GM23338 (cell line): ENCODE measurements around the gene TMEM200A. TPM values are rescaled to one million over a fixed set of nuclear protein-coding genes. Genes with fewer than 3 reads are reported as not detected.

Experiments
- ATAC-seq: fragments of 200-7000 bp; cut with Tn5 transposase; 3 replicates; pipeline ENCODE4 v1.9.1; 2020
- DNase-seq: peaks from one replicate; pipeline ENCODE4 v3.0.0-alpha.2; 2015; ENCODE audit warnings: low spot score
- H2AFZ ChIP-seq: fragments of 200-600 bp; sonication (generic); 2 replicates; pipeline ENCODE4 v1.8.0; 2016; ENCODE audit warnings: antibody characterized with exemption, mild to moderate bottlenecking, moderate library complexity
- H3F3A ChIP-seq: fragments of 200-600 bp; sonication (generic); replicated peaks from 2 replicates; pipeline ENCODE4 v1.8.0; 2017; ENCODE audit warnings: antibody characterized with exemption, mixed run types, low read depth
- H3K27ac ChIP-seq: fragments of 200-600 bp; sonication (generic); 2 replicates; pipeline ENCODE4 v1.6.1; 2016; ENCODE audit warnings: low read depth
- H3K27me3 ChIP-seq: fragments of 200-600 bp; sonication (generic); 2 replicates; pipeline ENCODE4 v1.8.0; 2016; ENCODE audit warnings: mild to moderate bottlenecking, mixed run types, moderate library complexity; ENCODE audit not compliant: insufficient read depth
- H3K36me3 ChIP-seq: fragments of 200-600 bp; sonication (generic); 2 replicates; pipeline ENCODE4 v1.8.0; 2016; ENCODE audit warnings: mild to moderate bottlenecking; ENCODE audit not compliant: insufficient read depth
- H3K4me1 ChIP-seq: fragments of 200-600 bp; sonication (generic); 2 replicates; pipeline ENCODE4 v1.8.0; 2016; ENCODE audit warnings: mild to moderate bottlenecking, moderate library complexity; ENCODE audit not compliant: insufficient read depth
- H3K4me2 ChIP-seq: fragments of 200-600 bp; sonication (generic); 2 replicates; pipeline ENCODE4 v1.7.1; 2017; ENCODE audit warnings: mixed run types
- H3K4me3 ChIP-seq: fragments of 200-600 bp; sonication (generic); 2 replicates; pipeline ENCODE4 v1.6.1; 2016; ENCODE audit warnings: mixed run types
- H3K79me2 ChIP-seq: fragments of 200-600 bp; sonication (generic); replicated peaks from 2 replicates; pipeline ENCODE4 v1.8.0; 2017; ENCODE audit warnings: mild to moderate bottlenecking; ENCODE audit not compliant: insufficient read depth
- H3K9me2 ChIP-seq: fragments of 200-600 bp; sonication (generic); 2 replicates; pipeline ENCODE4 v1.8.0; 2017; ENCODE audit not compliant: insufficient read depth
- H4K20me1 ChIP-seq: fragments of 200-600 bp; sonication (generic); replicated peaks from 2 replicates; pipeline ENCODE4 v1.8.0; 2017; ENCODE audit warnings: mild to moderate bottlenecking; ENCODE audit not compliant: insufficient read depth
- H3K27ac Mint-ChIP-seq: 2 replicates; pipeline ENCODE4 v1.8.0; 2020; ENCODE audit warnings: inconsistent platforms, mild to moderate bottlenecking, moderate library complexity, mixed read lengths
- H3K27me3 Mint-ChIP-seq: 3 replicates; pipeline ENCODE4 v1.8.0; 2022; ENCODE audit warnings: low read depth, mild to moderate bottlenecking, moderate library complexity, mixed read lengths, inconsistent platforms; ENCODE audit not compliant: insufficient read depth, poor library complexity
- H3K36me3 Mint-ChIP-seq: 3 replicates; pipeline ENCODE4 v1.8.0; 2021; ENCODE audit warnings: low read depth, mild to moderate bottlenecking, inconsistent platforms, moderate library complexity, mixed read lengths
- H3K4me1 Mint-ChIP-seq: 3 replicates; pipeline ENCODE4 v1.8.0; 2020; ENCODE audit warnings: mild to moderate bottlenecking, inconsistent platforms, mixed read lengths
- H3K4me3 Mint-ChIP-seq: 3 replicates; pipeline ENCODE4 v1.8.0; 2021; ENCODE audit warnings: moderate library complexity, mild to moderate bottlenecking, inconsistent platforms, mixed read lengths
- H3K9me3 Mint-ChIP-seq: 3 replicates; pipeline ENCODE4 v1.8.0; 2020; ENCODE audit warnings: moderate library complexity, mild to moderate bottlenecking, inconsistent platforms, mixed read lengths
- CREB1 ChIP-seq: fragments of 250-450 bp; sonication (Bioruptor Pico); IDR thresholded peaks from 2 replicates; pipeline ENCODE4 v1.5.0; 2020; ENCODE audit warnings: low read depth, mild to moderate bottlenecking, moderate library complexity
- EZH2 ChIP-seq: fragments of 200-600 bp; sonication (generic); IDR thresholded peaks from one replicate; pipeline ENCODE4 v1.8.0; 2017; ENCODE audit warnings: antibody characterized with exemption, mild to moderate bottlenecking, low read depth; ENCODE audit not compliant: unreplicated experiment
- EZH2phosphoT487 ChIP-seq: fragments of 200-600 bp; sonication (generic); IDR thresholded peaks from one replicate; pipeline ENCODE4 v1.8.1; 2018; ENCODE audit warnings: antibody characterized with exemption; ENCODE audit not compliant: unreplicated experiment
- JUNB ChIP-seq: IDR thresholded peaks from one replicate; pipeline ENCODE4 v1.6.1; 2016; ENCODE audit warnings: antibody characterized with exemption; ENCODE audit not compliant: unreplicated experiment
- NANOG ChIP-seq: IDR thresholded peaks from 2 replicates; pipeline ENCODE4 v1.6.1; 2016; ENCODE audit warnings: antibody characterized with exemption, borderline replicate concordance
- POLR2AphosphoS5 ChIP-seq: IDR thresholded peaks from 2 replicates; pipeline ENCODE4 v1.6.1; 2016; ENCODE audit warnings: antibody characterized with exemption, low read depth
- STAT1 ChIP-seq: IDR thresholded peaks from one replicate; pipeline ENCODE4 v1.6.1; 2016; ENCODE audit warnings: antibody characterized with exemption; ENCODE audit not compliant: unreplicated experiment
- ZNF114 ChIP-seq: fragments of 250-450 bp; sonication (Bioruptor Pico); IDR thresholded peaks from 2 replicates; pipeline ENCODE4 v1.5.0; 2020; ENCODE audit warnings: mild to moderate bottlenecking, moderate library complexity
- polyA plus RNA-seq: library from polyadenylated mRNA; unstranded; fragments of >200 nt; fragmentation: Nextera tagmentation; extraction: Ambion mirVana; gene quantifications from 2 replicates; pipeline ENCODE4 v1.2.1, GENCODE V29; 2016
- total RNA-seq: library from RNA; depleted of rRNA; stranded (reverse); fragments of >200 nt; shearing (Covaris generic); gene quantifications from 2 replicates; pipeline ENCODE4 v1.2.3, GENCODE V29; 2014
- TF ChIP-seq, protein P1 (sequence below): IDR thresholded peaks from 2 replicates; pipeline ENCODE4 v1.6.1; 2016; ENCODE audit warnings: antibody characterized with exemption
- TF ChIP-seq, protein P2 (sequence below), 2 experiments: fragments of 200-600 bp in 1 of 2; sonication (generic) in 1 of 2; conservative IDR thresholded peaks; 2 replicates each; pipeline versions ENCODE4 v1.5.1 to v1.6.1; 2016 to 2017; ENCODE audit warnings: antibody characterized with exemption in 2 of 2, low read depth in 2 of 2, mild to moderate bottlenecking in 2 of 2, moderate library complexity in 1 of 2
- TF ChIP-seq, protein P3 (sequence below): IDR thresholded peaks from one replicate; pipeline ENCODE4 v1.6.1; 2018; ENCODE audit warnings: antibody characterized with exemption; ENCODE audit not compliant: unreplicated experiment

TMEM200A gene
- total and polyA plus RNA-seq, 2 experiments from 2014 or later = 7.1 to 22.7 TPM

DNA sequence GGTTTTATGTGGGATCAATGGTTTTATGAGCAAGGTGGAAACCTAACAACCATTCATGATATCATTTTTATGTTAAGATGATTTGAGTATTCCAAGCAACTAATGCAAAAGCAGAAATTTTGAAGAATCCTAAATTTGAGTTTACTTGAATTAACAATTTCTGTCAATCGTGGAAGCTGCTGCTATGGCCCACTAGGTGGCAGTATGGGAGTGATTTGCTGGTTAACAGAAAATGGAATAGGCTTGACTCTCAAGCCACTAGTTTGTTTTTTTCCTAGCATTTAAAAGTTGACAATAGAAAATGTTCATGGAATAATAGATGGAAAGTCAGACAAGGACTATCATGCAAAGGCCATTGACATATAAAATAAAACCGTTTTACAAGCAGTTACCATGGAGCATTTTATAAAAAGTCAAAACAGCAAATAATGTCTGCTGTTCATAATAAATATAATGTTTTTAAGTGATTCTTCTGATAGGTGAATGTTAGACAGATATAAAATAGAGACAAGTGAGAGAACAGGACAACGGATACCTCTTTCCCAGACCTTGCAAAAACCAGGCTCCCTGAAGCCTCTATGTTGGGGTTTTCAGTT, 43.0 kb upstream of the TMEM200A start:
- no peak overlapping the region for H3K4me2 ChIP-seq

DNA sequence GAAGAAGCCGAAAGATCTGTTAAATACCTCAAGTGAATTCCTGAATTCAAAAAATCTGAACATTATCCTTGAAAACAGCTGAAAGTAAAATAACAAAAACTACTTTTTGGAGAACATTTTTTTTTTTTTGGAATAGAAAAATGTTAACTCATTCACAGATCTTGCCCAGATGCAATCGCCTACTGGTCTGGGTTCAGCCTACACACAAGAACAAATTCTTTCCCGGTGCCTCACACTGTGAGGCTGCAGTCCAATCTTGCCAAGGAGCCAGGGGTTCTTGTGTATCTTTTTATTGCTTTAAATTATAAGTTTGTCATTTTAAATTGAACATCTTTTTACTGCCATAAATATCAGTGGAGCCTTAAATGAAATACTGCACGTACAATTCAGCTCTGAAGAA, 41.2 kb upstream of the TMEM200A start:
- no peak for ATAC-seq
- no peak overlapping the region for H2AFZ ChIP-seq
- no peak overlapping the region for H3K27ac ChIP-seq
- no peaks in the 10 kb centered on the region for H3F3A ChIP-seq
- no peak overlapping the region for H3K4me3 ChIP-seq
- Mint-ChIP-seq H3K9me3 (peaks cover 1% of the 10 kb centered on the region; the same call in 1 of the 3 replicates), H3K36me3 (no peaks in the 10 kb centered on the region), H3K27me3 (no peaks in the 10 kb centered on the region), H3K4me3 (no peak overlapping the region), H3K4me1 (no peaks in the 10 kb centered on the region), H3K27ac (no peak overlapping the region)
- H3K4me2 ChIP-seq = no peak overlapping the region
- H3K4me1 ChIP-seq = no peaks in the 10 kb centered on the region
- H3K9me2 ChIP-seq = no peaks in the 10 kb centered on the region
- no peaks in the 10 kb centered on the region for H3K27me3 ChIP-seq
- no peaks in the 10 kb centered on the region for H4K20me1 ChIP-seq
- no peaks in the 10 kb centered on the region for H3K79me2 ChIP-seq
- DNase-seq = no peak
- no peaks in the 10 kb centered on the region for H3K36me3 ChIP-seq
- no peak for TF ChIP-seq POLR2AphosphoS5
- TF ChIP-seq, protein P1, sequence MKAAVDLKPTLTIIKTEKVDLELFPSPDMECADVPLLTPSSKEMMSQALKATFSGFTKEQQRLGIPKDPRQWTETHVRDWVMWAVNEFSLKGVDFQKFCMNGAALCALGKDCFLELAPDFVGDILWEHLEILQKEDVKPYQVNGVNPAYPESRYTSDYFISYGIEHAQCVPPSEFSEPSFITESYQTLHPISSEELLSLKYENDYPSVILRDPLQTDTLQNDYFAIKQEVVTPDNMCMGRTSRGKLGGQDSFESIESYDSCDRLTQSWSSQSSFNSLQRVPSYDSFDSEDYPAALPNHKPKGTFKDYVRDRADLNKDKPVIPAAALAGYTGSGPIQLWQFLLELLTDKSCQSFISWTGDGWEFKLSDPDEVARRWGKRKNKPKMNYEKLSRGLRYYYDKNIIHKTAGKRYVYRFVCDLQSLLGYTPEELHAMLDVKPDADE = no peak
- TF ChIP-seq EZH2phosphoT487 = no peak
- no peak for TF ChIP-seq NANOG
- no peak for TF ChIP-seq JUNB
- no peak for TF ChIP-seq STAT1
- TF ChIP-seq ZNF114 (CRISPR knock-in tag) = no peak
- TF ChIP-seq CREB1 (CRISPR knock-in tag) = no peak
- TF ChIP-seq EZH2 = no peak
- TF ChIP-seq, protein P2, sequence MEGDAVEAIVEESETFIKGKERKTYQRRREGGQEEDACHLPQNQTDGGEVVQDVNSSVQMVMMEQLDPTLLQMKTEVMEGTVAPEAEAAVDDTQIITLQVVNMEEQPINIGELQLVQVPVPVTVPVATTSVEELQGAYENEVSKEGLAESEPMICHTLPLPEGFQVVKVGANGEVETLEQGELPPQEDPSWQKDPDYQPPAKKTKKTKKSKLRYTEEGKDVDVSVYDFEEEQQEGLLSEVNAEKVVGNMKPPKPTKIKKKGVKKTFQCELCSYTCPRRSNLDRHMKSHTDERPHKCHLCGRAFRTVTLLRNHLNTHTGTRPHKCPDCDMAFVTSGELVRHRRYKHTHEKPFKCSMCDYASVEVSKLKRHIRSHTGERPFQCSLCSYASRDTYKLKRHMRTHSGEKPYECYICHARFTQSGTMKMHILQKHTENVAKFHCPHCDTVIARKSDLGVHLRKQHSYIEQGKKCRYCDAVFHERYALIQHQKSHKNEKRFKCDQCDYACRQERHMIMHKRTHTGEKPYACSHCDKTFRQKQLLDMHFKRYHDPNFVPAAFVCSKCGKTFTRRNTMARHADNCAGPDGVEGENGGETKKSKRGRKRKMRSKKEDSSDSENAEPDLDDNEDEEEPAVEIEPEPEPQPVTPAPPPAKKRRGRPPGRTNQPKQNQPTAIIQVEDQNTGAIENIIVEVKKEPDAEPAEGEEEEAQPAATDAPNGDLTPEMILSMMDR (conservative IDR thresholded peaks at IDR 0.05; ENCODE audit: low read depth in 2 of 2) = no peak
- TF ChIP-seq, protein P3, sequence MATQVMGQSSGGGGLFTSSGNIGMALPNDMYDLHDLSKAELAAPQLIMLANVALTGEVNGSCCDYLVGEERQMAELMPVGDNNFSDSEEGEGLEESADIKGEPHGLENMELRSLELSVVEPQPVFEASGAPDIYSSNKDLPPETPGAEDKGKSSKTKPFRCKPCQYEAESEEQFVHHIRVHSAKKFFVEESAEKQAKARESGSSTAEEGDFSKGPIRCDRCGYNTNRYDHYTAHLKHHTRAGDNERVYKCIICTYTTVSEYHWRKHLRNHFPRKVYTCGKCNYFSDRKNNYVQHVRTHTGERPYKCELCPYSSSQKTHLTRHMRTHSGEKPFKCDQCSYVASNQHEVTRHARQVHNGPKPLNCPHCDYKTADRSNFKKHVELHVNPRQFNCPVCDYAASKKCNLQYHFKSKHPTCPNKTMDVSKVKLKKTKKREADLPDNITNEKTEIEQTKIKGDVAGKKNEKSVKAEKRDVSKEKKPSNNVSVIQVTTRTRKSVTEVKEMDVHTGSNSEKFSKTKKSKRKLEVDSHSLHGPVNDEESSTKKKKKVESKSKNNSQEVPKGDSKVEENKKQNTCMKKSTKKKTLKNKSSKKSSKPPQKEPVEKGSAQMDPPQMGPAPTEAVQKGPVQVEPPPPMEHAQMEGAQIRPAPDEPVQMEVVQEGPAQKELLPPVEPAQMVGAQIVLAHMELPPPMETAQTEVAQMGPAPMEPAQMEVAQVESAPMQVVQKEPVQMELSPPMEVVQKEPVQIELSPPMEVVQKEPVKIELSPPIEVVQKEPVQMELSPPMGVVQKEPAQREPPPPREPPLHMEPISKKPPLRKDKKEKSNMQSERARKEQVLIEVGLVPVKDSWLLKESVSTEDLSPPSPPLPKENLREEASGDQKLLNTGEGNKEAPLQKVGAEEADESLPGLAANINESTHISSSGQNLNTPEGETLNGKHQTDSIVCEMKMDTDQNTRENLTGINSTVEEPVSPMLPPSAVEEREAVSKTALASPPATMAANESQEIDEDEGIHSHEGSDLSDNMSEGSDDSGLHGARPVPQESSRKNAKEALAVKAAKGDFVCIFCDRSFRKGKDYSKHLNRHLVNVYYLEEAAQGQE = no peak

More for the DNA sequence above, 43.0 kb upstream of the TMEM200A start:
- Histone ChIP-seq H4K20me1 (no peaks in the 10 kb centered on the region), H3K4me3 (no peak overlapping the region), H3K36me3 (no peaks in the 10 kb centered on the region), H2AFZ (no peak overlapping the region), H3K79me2 (no peaks in the 10 kb centered on the region), H3K27ac (no peak overlapping the region), H3K4me1 (no peaks in the 10 kb centered on the region), H3F3A (no peaks in the 10 kb centered on the region), H3K9me2 (no peaks in the 10 kb centered on the region), H3K27me3 (no peaks in the 10 kb centered on the region)
- no peaks in the 10 kb centered on the region for H3K4me1 Mint-ChIP-seq
- no peaks in the 10 kb centered on the region for H3K27me3 Mint-ChIP-seq
- H3K4me3 Mint-ChIP-seq = no peak overlapping the region
- no peaks in the 10 kb centered on the region; the same call in 2 of the 3 replicates for H3K9me3 Mint-ChIP-seq
- TF ChIP-seq, protein P2 (conservative IDR thresholded peaks at IDR 0.05; ENCODE audit: low read depth in 2 of 2) = peak; percentile 86 to 99
- TF ChIP-seq, protein P1 = no peak
- no peaks in the 10 kb centered on the region for H3K36me3 Mint-ChIP-seq
- ATAC-seq = peak; percentile 58
- no peak overlapping the region; the same call in 1 of the 2 replicates for H3K27ac Mint-ChIP-seq
- DNase-seq = peak; percentile 80
